Large intestine (tissue), 3 donors: ENCODE measurements around the gene EFR3B. TPM values are rescaled to one million over a fixed set of nuclear protein-coding genes. Genes with fewer than 3 reads are reported as not detected.

Source experiments
- DNase-seq, 2 donors: peaks; one replicate each; pipeline versions ENCODE4 v3.0.0 to v3.0.0-alpha.2; 2013
- H3K27ac ChIP-seq: one replicate; pipeline ENCODE4 v1.5.1; 2013; ENCODE audit warnings: low read length
- H3K27me3 ChIP-seq: 2 replicates; pipeline ENCODE4 v1.6.1; 2013; ENCODE audit warnings: low read length; ENCODE audit not compliant: control insufficient read depth, insufficient read depth
- H3K36me3 ChIP-seq: 2 replicates; pipeline ENCODE4 v1.6.1; 2013; ENCODE audit warnings: low read length; ENCODE audit not compliant: control insufficient read depth, insufficient read depth
- H3K4me1 ChIP-seq: one replicate; pipeline ENCODE4 v1.6.1; 2013; ENCODE audit warnings: low read length; ENCODE audit not compliant: control insufficient read depth, insufficient read depth
- H3K4me3 ChIP-seq: one replicate; pipeline ENCODE4 v1.5.1; 2013; ENCODE audit warnings: low read length
- H3K9me3 ChIP-seq: one replicate; pipeline ENCODE4 v1.6.1; 2013; ENCODE audit warnings: mild to moderate bottlenecking, low read depth, low read length, moderate library complexity; ENCODE audit not compliant: control insufficient read depth
- WGBS: methylation state at CpG from one replicate; pipeline ENCODE4 v1.1.5; 2013; ENCODE audit warnings: low lambda C conversion rate; ENCODE audit not compliant: insufficient coverage; 5-methylcytosine and 5-hydroxymethylcytosine counted together
- polyA plus RNA-seq: library from polyadenylated mRNA; unstranded; fragments of 120-200 nt; gene quantifications from one replicate; pipeline ENCODE4 v1.2.1, GENCODE V29; 2013

EFR3B gene
- polyA plus RNA-seq, 1 donor, result 6.2 TPM

GRCh38 chr2:25176138-25176537, 134.3 kb downstream of the EFR3B start:
- H3K27me3 ChIP-seq, result peaks cover 2% of the 10 kb centered on the region
- no peak for DNase-seq

GRCh38 chr2:25176541-25177181, 134.8 kb downstream of the EFR3B start:
- no peak for DNase-seq
- Histone ChIP-seq H3K4me3 (no peak overlapping the region), H3K36me3 (no peaks in the 10 kb centered on the region), H3K27me3 (peaks cover 2% of the 10 kb centered on the region), H3K9me3 (no peaks in the 10 kb centered on the region), H3K27ac (no peak overlapping the region), H3K4me1 (no peaks in the 10 kb centered on the region)
- WGBS, result no CpG with 5 or more reads among the region's 5 CpGs

More at GRCh38 chr2:25176138-25176537, 134.3 kb downstream of the EFR3B start:
- Histone ChIP-seq H3K27ac (no peak overlapping the region), H3K36me3 (no peaks in the 10 kb centered on the region), H3K4me3 (no peak overlapping the region), H3K9me3 (no peaks in the 10 kb centered on the region), H3K4me1 (no peaks in the 10 kb centered on the region)
- 100% methylated on average over 1 of the region's 6 CpGs for WGBS

GRCh38 chr2:25177211-25177611, 135.3 kb downstream of the EFR3B start:
- H3K9me3 ChIP-seq, result no peaks in the 10 kb centered on the region
- WGBS, result no CpG with 5 or more reads among the region's 8 CpGs
- peak in 1 of 2 donors; percentile 53 for DNase-seq
- no peaks in the 10 kb centered on the region for H3K4me1 ChIP-seq
- no peak overlapping the region for H3K27ac ChIP-seq
- no peak overlapping the region for H3K4me3 ChIP-seq
- no peaks in the 10 kb centered on the region for H3K36me3 ChIP-seq
- peaks cover 2% of the 10 kb centered on the region for H3K27me3 ChIP-seq

GRCh38 chr2:25178976-25179375, 137.1 kb downstream of the EFR3B start:
- Histone ChIP-seq H3K36me3 (no peaks in the 10 kb centered on the region), H3K4me1 (no peaks in the 10 kb centered on the region), H3K27ac (no peak overlapping the region), H3K9me3 (no peaks in the 10 kb centered on the region), H3K4me3 (no peak overlapping the region), H3K27me3 (peaks cover 2% of the 10 kb centered on the region)
- WGBS, result no CpG with 5 or more reads among the region's 10 CpGs
- no peak for DNase-seq

GRCh38 chr2:25184254-25184653, 142.4 kb downstream of the EFR3B start:
- 60% methylated on average over 2 of the region's 5 CpGs for WGBS
- peak in 1 of 2 donors; percentile 56 for DNase-seq
- peaks cover 9% of the 10 kb centered on the region for H3K4me1 ChIP-seq

GRCh38 chr2:25187729-25188350, 146.0 kb downstream of the EFR3B start:
- H3K27ac ChIP-seq, result no peak overlapping the region
- WGBS, result no CpG with 5 or more reads among the region's 11 CpGs
- no peak overlapping the region for H3K4me3 ChIP-seq
- H3K4me1 ChIP-seq, result peaks cover 9% of the 10 kb centered on the region
- H3K9me3 ChIP-seq, result no peaks in the 10 kb centered on the region
- no peaks in the 10 kb centered on the region for H3K36me3 ChIP-seq
- peak; percentile 84 to 93 for DNase-seq
- H3K27me3 ChIP-seq, result no peaks in the 10 kb centered on the region

More at GRCh38 chr2:25184254-25184653, 142.4 kb downstream of the EFR3B start:
- Histone ChIP-seq H3K27ac (no peak overlapping the region), H3K4me3 (no peak overlapping the region), H3K9me3 (no peaks in the 10 kb centered on the region), H3K36me3 (no peaks in the 10 kb centered on the region), H3K27me3 (no peaks in the 10 kb centered on the region)

GRCh38 chr2:25188405-25188804, 146.5 kb downstream of the EFR3B start:
- Histone ChIP-seq H3K27ac (no peak overlapping the region), H3K27me3 (no peaks in the 10 kb centered on the region), H3K4me1 (peaks cover 9% of the 10 kb centered on the region), H3K36me3 (no peaks in the 10 kb centered on the region), H3K4me3 (no peak overlapping the region), H3K9me3 (no peaks in the 10 kb centered on the region)
- no peak for DNase-seq
- 55% methylated on average over 3 of the region's 4 CpGs for WGBS

- no peak overlapping the region for H3K4me3 ChIP-seq
- DNase-seq, result no peak
- H3K36me3 ChIP-seq, result no peaks in the 10 kb centered on the region
- H3K27me3 ChIP-seq, result no peaks in the 10 kb centered on the region
- H3K9me3 ChIP-seq, result no peaks in the 10 kb centered on the region
- H3K4me1 ChIP-seq, result peaks cover 9% of the 10 kb centered on the region
- no CpG with 5 or more reads among the region's 5 CpGs for WGBS
- no peak overlapping the region for H3K27ac ChIP-seq
Measured at GRCh38 chr2:25190536-25190935, 148.7 kb downstream of the EFR3B start.

GRCh38 chr2:25194576-25195122, 152.8 kb downstream of the EFR3B start:
- Histone ChIP-seq H3K4me1 (no peaks in the 10 kb centered on the region), H3K27me3 (no peaks in the 10 kb centered on the region), H3K36me3 (no peaks in the 10 kb centered on the region), H3K4me3 (no peak overlapping the region), H3K9me3 (no peaks in the 10 kb centered on the region), H3K27ac (no peak overlapping the region)
- no peak for DNase-seq
- no CpG with 5 or more reads among the region's 9 CpGs for WGBS

GRCh38 chr2:25197336-25198208, 155.7 kb downstream of the EFR3B start:
- Histone ChIP-seq H3K36me3 (no peaks in the 10 kb centered on the region), H3K4me1 (no peaks in the 10 kb centered on the region), H3K4me3 (no peak overlapping the region), H3K9me3 (no peaks in the 10 kb centered on the region), H3K27ac (no peak overlapping the region), H3K27me3 (no peaks in the 10 kb centered on the region)
- peak in 1 of 2 donors; percentile 28 for DNase-seq
- 100% methylated on average over 3 of the region's 12 CpGs for WGBS
